ENCODE data around the gene ZNF768. TPM values are rescaled to one million over a fixed set of nuclear protein-coding genes. Genes with fewer than 3 reads are reported as not detected.

The ZNF768 gene
- total and polyA plus RNA-seq, 2 of the 13 experiments (the other 11 are each of a cell fraction or from before 2014, with no cell fraction given): 26.7 to 34.4 TPM

GRCh38 chr16:30526137-30526822 lies at the start of gene ZNF768 (continued):
- TF ChIP-seq ZNF781 (CRISPR knock-in tag; IDR thresholded peaks at IDR 0.05; ENCODE audit: borderline replicate concordance, not compliant biosample characterization) (no peak), SRSF4 (IDR thresholded peaks at IDR 0.05; ENCODE audit: low read depth, low read length, poor library complexity, severe bottlenecking) (no peak), GZF1 (CRISPR knock-in tag; IDR thresholded peaks at IDR 0.05) (no peak), DNMT3B (CRISPR knock-in tag; conservative IDR thresholded peaks at IDR 0.05) (no peak), KLF6 (CRISPR knock-in tag; IDR thresholded peaks at IDR 0.05) (0 out of 2 replicates have a peak, but pooled peaks have one; percentile 22), MIXL1 (CRISPR knock-in tag; IDR thresholded peaks at IDR 0.05) (no peak), ZNF17 (CRISPR knock-in tag; IDR thresholded peaks at IDR 0.05) (no peak), SOX5 (CRISPR knock-in tag; IDR thresholded peaks at IDR 0.05; ENCODE audit: borderline replicate concordance) (no peak), ZBTB2 (CRISPR knock-in tag; IDR thresholded peaks at IDR 0.05; ENCODE audit: low read depth) (no peak), ZNF33A (CRISPR knock-in tag; IDR thresholded peaks at IDR 0.05; ENCODE audit: borderline replicate concordance) (no peak), CTCF (CRISPR knock-in tag; IDR thresholded peaks at IDR 0.05) (no peak), ZNF747 (CRISPR knock-in tag; IDR thresholded peaks at IDR 0.05; ENCODE audit: borderline replicate concordance) (0 out of 2 replicates have a peak, but pooled peaks have one; percentile 10), TBP (CRISPR knock-in tag; IDR thresholded peaks at IDR 0.05) (no peak), HOMEZ (CRISPR knock-in tag; IDR thresholded peaks at IDR 0.05; ENCODE audit: low read depth) (no peak), TOPORS (CRISPR knock-in tag; IDR thresholded peaks at IDR 0.05) (no peak), ZNF20 (CRISPR knock-in tag; IDR thresholded peaks at IDR 0.05) (0 out of 2 replicates have a peak, but pooled peaks have one; percentile 34), FIP1L1 (IDR thresholded peaks at IDR 0.05; ENCODE audit: borderline replicate concordance, insufficient read depth, low read depth, low read length) (no peak), ZSCAN20 (CRISPR knock-in tag; IDR thresholded peaks at IDR 0.05; ENCODE audit: borderline replicate concordance) (0 out of 2 replicates have a peak, but pooled peaks have one; percentile 22)
- TF ChIP-seq, protein P1, sequence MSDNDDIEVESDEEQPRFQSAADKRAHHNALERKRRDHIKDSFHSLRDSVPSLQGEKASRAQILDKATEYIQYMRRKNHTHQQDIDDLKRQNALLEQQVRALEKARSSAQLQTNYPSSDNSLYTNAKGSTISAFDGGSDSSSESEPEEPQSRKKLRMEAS (IDR thresholded peaks at IDR 0.05): no peak
- TF ChIP-seq, protein P2, sequence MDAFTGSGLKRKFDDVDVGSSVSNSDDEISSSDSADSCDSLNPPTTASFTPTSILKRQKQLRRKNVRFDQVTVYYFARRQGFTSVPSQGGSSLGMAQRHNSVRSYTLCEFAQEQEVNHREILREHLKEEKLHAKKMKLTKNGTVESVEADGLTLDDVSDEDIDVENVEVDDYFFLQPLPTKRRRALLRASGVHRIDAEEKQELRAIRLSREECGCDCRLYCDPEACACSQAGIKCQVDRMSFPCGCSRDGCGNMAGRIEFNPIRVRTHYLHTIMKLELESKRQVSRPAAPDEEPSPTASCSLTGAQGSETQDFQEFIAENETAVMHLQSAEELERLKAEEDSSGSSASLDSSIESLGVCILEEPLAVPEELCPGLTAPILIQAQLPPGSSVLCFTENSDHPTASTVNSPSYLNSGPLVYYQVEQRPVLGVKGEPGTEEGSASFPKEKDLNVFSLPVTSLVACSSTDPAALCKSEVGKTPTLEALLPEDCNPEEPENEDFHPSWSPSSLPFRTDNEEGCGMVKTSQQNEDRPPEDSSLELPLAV (CRISPR knock-in tag; conservative IDR thresholded peaks at IDR 0.05; ENCODE audit: low read depth): no peak
- TF ChIP-seq, protein P3, sequence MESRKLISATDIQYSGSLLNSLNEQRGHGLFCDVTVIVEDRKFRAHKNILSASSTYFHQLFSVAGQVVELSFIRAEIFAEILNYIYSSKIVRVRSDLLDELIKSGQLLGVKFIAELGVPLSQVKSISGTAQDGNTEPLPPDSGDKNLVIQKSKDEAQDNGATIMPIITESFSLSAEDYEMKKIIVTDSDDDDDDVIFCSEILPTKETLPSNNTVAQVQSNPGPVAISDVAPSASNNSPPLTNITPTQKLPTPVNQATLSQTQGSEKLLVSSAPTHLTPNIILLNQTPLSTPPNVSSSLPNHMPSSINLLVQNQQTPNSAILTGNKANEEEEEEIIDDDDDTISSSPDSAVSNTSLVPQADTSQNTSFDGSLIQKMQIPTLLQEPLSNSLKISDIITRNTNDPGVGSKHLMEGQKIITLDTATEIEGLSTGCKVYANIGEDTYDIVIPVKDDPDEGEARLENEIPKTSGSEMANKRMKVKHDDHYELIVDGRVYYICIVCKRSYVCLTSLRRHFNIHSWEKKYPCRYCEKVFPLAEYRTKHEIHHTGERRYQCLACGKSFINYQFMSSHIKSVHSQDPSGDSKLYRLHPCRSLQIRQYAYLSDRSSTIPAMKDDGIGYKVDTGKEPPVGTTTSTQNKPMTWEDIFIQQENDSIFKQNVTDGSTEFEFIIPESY (CRISPR knock-in tag; IDR thresholded peaks at IDR 0.05): no peak

Data from HepG2 (cell line).